GM12878 (cell line): ENCODE data around the gene SHISA9. TPM values are rescaled to one million over a fixed set of nuclear protein-coding genes. Genes with fewer than 3 reads are reported as not detected.

Experiments
- ATAC-seq: fragments of 200-7000 bp; cut with Tn5 transposase; 3 replicates; pipeline ENCODE4 v1.9.1; 2020; ENCODE audit warnings: mild to moderate bottlenecking, moderate library complexity
- BruUV-seq: library from RNA; stranded (reverse); fragments of 400-500 nt; replicated peaks from 2 replicates; lab custom pipeline; 2021; lab: Mats Ljungman, UMichigan
- CTCF ChIA-PET: fragments of 300-600 bp; sonication (Branson Sonifier 250); formaldehyde crosslinking; extraction: SDS; loops from one replicate; lab custom pipeline; 2021; ENCODE audit warnings: inconsistent platforms; lab: Yijun Ruan, JAX
- POLR2A ChIA-PET: fragments of 350-600 bp; formaldehyde crosslinking; extraction: SDS; loops from one replicate; lab custom pipeline; 2021; ENCODE audit warnings: inconsistent platforms; lab: Charles Lee
- RAD21 ChIA-PET: fragments of 300-600 bp; sonication (Branson Sonifier 250); formaldehyde crosslinking; loops from one replicate; lab custom pipeline; 2023; ENCODE audit warnings: antibody characterized with exemption; ENCODE audit not compliant: unreplicated experiment; lab: Charles Lee
- SMC1A ChIA-PET: fragments of 300-600 bp; sonication (Branson Sonifier 250); formaldehyde crosslinking; loops from one replicate; lab custom pipeline; 2023; ENCODE audit not compliant: unreplicated experiment, uncharacterized antibody; lab: Charles Lee
- DNase-seq: peaks from one replicate; pipeline ENCODE4 v3.0.0-alpha.2; 2011; ENCODE audit warnings: low read depth, low spot score
- FAIRE-seq: peaks from 3 replicates; lab custom pipeline; 2011; peaks lifted over from hg19 to GRCh38; lab: Jason Lieb, UNC
- H2AFZ ChIP-seq: 2 replicates; pipeline ENCODE4 v1.6.0; 2011; ENCODE audit warnings: low read depth, low read length, control low read depth; ENCODE audit not compliant: control insufficient read depth
- H3K27ac ChIP-seq: 2 replicates; pipeline ENCODE4 v1.5.1; 2011; ENCODE audit warnings: control low read depth; ENCODE audit not compliant: control insufficient read depth, insufficient read depth
- H3K27me3 ChIP-seq, 2 experiments: replicated peaks in 1 of 2; 2 replicates each; pipeline versions ENCODE4 v1.6.0 to v1.6.1; 2011; ENCODE audit warnings: low read length in 1 of 2; ENCODE audit not compliant: control insufficient read depth in 2 of 2, insufficient read depth in 2 of 2
- H3K36me3 ChIP-seq, 2 experiments: 2 replicates each; pipeline ENCODE4 v1.5.1; 2011; ENCODE audit warnings: low read length in 1 of 2; ENCODE audit not compliant: control insufficient read depth in 2 of 2, insufficient read depth in 2 of 2
- H3K4me1 ChIP-seq: 2 replicates; pipeline ENCODE4 v1.6.1; 2011; ENCODE audit warnings: mild to moderate bottlenecking, low read length, moderate library complexity, mixed read lengths; ENCODE audit not compliant: control insufficient read depth, insufficient read depth
- H3K4me2 ChIP-seq: 2 replicates; pipeline ENCODE4 v1.6.0; 2011; ENCODE audit warnings: control low read depth; ENCODE audit not compliant: control insufficient read depth, insufficient read depth
- H3K4me3 ChIP-seq: fragments of 200-600 bp; sonication (generic); 2 replicates; pipeline ENCODE4 v1.5.1; 2016
- H3K79me2 ChIP-seq: 2 replicates; pipeline ENCODE4 v1.6.0; 2011; ENCODE audit warnings: low read length; ENCODE audit not compliant: control insufficient read depth, insufficient read depth
- H3K9ac ChIP-seq: 2 replicates; pipeline ENCODE4 v1.8.0; 2011; ENCODE audit warnings: low read length, control low read depth, mixed read lengths; ENCODE audit not compliant: control insufficient read depth, insufficient read depth
- H3K9me3 ChIP-seq: replicated peaks from 3 replicates; pipeline ENCODE4 v1.5.1; 2011; ENCODE audit warnings: mild to moderate bottlenecking, low read length; ENCODE audit not compliant: control insufficient read depth, insufficient read depth
- H4K20me1 ChIP-seq: 2 replicates; pipeline ENCODE4 v1.6.0; 2011; ENCODE audit not compliant: control insufficient read depth, insufficient read depth
- CTCF ChIP-seq, 3 experiments: IDR thresholded peaks in 2 of 3; conservative IDR thresholded peaks in 1 of 3; 2 replicates each; pipeline ENCODE4 v1.5.1; 2011; ENCODE audit warnings: low read depth in 3 of 3, low read length in 3 of 3, mild to moderate bottlenecking in 3 of 3, control low read depth in 2 of 3, moderate library complexity in 2 of 3, inconsistent platforms in 1 of 3, mixed read lengths in 1 of 3; ENCODE audit not compliant: control insufficient read depth in 2 of 3, insufficient read depth in 1 of 3; ENCODE audit errors: extremely low read depth in 1 of 3
- FOXM1 ChIP-seq: IDR thresholded peaks from 2 replicates; pipeline ENCODE4 v1.6.1; 2012; ENCODE audit warnings: low read depth, mild to moderate bottlenecking, inconsistent platforms, low read length, moderate library complexity
- GATAD2B ChIP-seq: fragments of 450-650 bp; conservative IDR thresholded peaks from 2 replicates; pipeline ENCODE4 v1.6.1; 2017; ENCODE audit warnings: low read depth, mild to moderate bottlenecking, moderate library complexity
- IKZF2 ChIP-seq, 2 experiments: fragments of 450-650 bp; IDR thresholded peaks; 2 replicates each; pipeline ENCODE4 v1.6.1; 2017; ENCODE audit warnings: mild to moderate bottlenecking in 2 of 2, moderate library complexity in 2 of 2
- JUND ChIP-seq: IDR thresholded peaks from 2 replicates; pipeline ENCODE4 v1.6.1; 2012; ENCODE audit warnings: low read depth, mild to moderate bottlenecking, low read length, improper control_type of control experiment, moderate library complexity
- KDM1A ChIP-seq: fragments of 200-600 bp; sonication (generic); IDR thresholded peaks from 2 replicates; pipeline ENCODE4 v1.6.1; 2016; ENCODE audit warnings: borderline replicate concordance
- MEF2B ChIP-seq: fragments of 450-650 bp; IDR thresholded peaks from 2 replicates; pipeline ENCODE4 v1.6.1; 2018; ENCODE audit warnings: mild to moderate bottlenecking, moderate library complexity; ENCODE audit not compliant: partially characterized antibody, poor library complexity, severe bottlenecking
- NR2C1 ChIP-seq: fragments of 450-650 bp; IDR thresholded peaks from 2 replicates; pipeline ENCODE4 v1.6.1; 2017; ENCODE audit warnings: antibody characterized with exemption, mild to moderate bottlenecking, moderate library complexity
- PKNOX1 ChIP-seq: fragments of 450-650 bp; IDR thresholded peaks from 2 replicates; pipeline ENCODE4 v1.6.1; 2016; ENCODE audit warnings: mild to moderate bottlenecking
- POLR2A ChIP-seq: IDR thresholded peaks from 2 replicates; pipeline ENCODE4 v1.6.1; 2011; ENCODE audit warnings: low read depth, mild to moderate bottlenecking, low read length
- RELB ChIP-seq: fragments of 450-650 bp; IDR thresholded peaks from 2 replicates; pipeline ENCODE4 v1.6.1; 2017; ENCODE audit warnings: low read depth, mild to moderate bottlenecking, moderate library complexity
- SP1 ChIP-seq: IDR thresholded peaks from one replicate; pipeline ENCODE4 v1.6.1; 2011; ENCODE audit warnings: low read depth, low read length
- ZBTB4 ChIP-seq: fragments of 450-650 bp; formaldehyde crosslinking; IDR thresholded peaks from 2 replicates; pipeline ENCODE4 v1.4.0; 2022; ENCODE audit warnings: mild to moderate bottlenecking, moderate library complexity
- WGBS: methylation state at CpG from one replicate; pipeline ENCODE4 v1.1.6; 2016; ENCODE audit warnings: low lambda C conversion rate; ENCODE audit not compliant: insufficient replicate concordance, insufficient coverage; ENCODE audit errors: missing lambda C conversion rate; 5-methylcytosine and 5-hydroxymethylcytosine counted together
- in situ Hi-C: fragments of 300-500 bp; cut with MboI; formaldehyde crosslinking; loops from 9 replicates; pipeline ENCODE4 v1.14.3; 2018; ENCODE audit warnings: mixed read lengths
- intact Hi-C: fragments of 100-400 bp; cut with micrococcal nuclease; formaldehyde crosslinking; loops from one replicate; pipeline ENCODE4 v1.14.2; 2022; ENCODE audit not compliant: unreplicated experiment
- polyA plus RNA-seq, 11 experiments: library from polyadenylated mRNA; depleted of rRNA in 4 of 11; unstranded in 6 of 11; stranded (reverse) in 5 of 11; fragments of >200 nt; fragmentation: Nextera tagmentation in 4 of 11; fragmentation: Illumina TruSeq in 1 of 11; extraction: Ambion mirVana in 4 of 11; extraction: Trizol in 1 of 11; gene quantifications; 1 replicate in 1 of 11; 2 replicates in 10 of 11; pipeline versions ENCODE4 v1.2.1 to v1.2.3, GENCODE V29; 2011 to 2016; ENCODE audit warnings: inconsistent platforms in 2 of 11, missing spikeins in 2 of 11, low read depth in 1 of 11
- total RNA-seq, 4 experiments: library from RNA; depleted of rRNA in 3 of 4; stranded (reverse); fragments of >200 nt in 3 of 4; fragmentation: Illumina TruSeq in 1 of 4; extraction: Trizol in 1 of 4; gene quantifications; 2 replicates each; pipeline versions ENCODE4 v1.2.1 to v1.2.3, GENCODE V29; 2013 to 2021
- TF ChIP-seq, protein P1 (sequence below): IDR thresholded peaks from 2 replicates; pipeline ENCODE4 v1.6.1; 2011; ENCODE audit warnings: mild to moderate bottlenecking, low read depth, low read length, moderate library complexity; ENCODE audit not compliant: insufficient replicate concordance
- TF ChIP-seq, protein P2 (sequence below): IDR thresholded peaks from 2 replicates; pipeline ENCODE4 v1.6.1; 2011; ENCODE audit warnings: low read depth, mild to moderate bottlenecking, low read length, moderate library complexity, borderline replicate concordance; ENCODE audit errors: extremely low read depth

Gene SHISA9
- total and polyA plus RNA-seq, 10 of the 15 experiments (the other 5 are each of a cell fraction or from before 2014, with no cell fraction given) = 0.03 to 25.5 (median 0.07) TPM

DNA sequence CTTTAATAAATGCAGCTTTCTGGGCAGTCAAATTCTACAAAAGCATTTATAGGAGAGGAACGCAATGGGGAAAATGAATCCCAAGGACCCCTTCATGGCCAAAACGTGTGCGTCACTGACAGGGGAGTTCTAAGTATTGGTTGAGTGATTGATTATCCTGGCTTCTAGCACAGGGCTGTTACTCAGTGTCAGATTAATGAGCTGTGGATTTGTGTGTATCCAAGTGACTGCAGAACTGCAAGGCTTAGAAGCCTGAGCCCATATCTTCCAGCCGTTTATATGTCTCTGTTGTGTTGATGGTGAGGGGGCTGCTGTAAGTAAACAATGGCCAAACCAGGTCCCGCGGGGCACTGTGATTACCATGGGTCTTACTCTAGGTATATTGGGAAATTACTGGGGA lies 129.4 kb downstream of the SHISA9 start:
- Histone ChIP-seq H3K4me1 (no peaks in the 10 kb centered on the region), H3K9me3 (no peaks in the 10 kb centered on the region), H3K4me2 (no peak overlapping the region), H3K4me3 (no peak overlapping the region), H3K27ac (no peak overlapping the region), H3K9ac (no peak overlapping the region), H3K79me2 (no peaks in the 10 kb centered on the region), H2AFZ (no peak overlapping the region), H3K27me3 (no peaks in the 10 kb centered on the region), H3K36me3 (no peaks in the 10 kb centered on the region), H4K20me1 (no peaks in the 10 kb centered on the region)
- FAIRE-seq (no peak), DNase-seq (no peak), ATAC-seq (no peak)
- in situ Hi-C loops (no loop called here), intact Hi-C loops (no loop called here)
- SMC1A ChIA-PET = no interaction called here
- RAD21 ChIA-PET = no interaction called here
- WGBS = 44% methylated on average over 6 of the region's 6 CpGs
- CTCF ChIA-PET = interaction anchor here (1.4 kb wide), 1 partner anchor 12 kb away, joined by 4 read pairs; no protein-coding TSS in a partner anchor
- POLR2A ChIA-PET = no interaction called here
- BruUV-seq = no TSS peak
- TF ChIP-seq PKNOX1 (no peak), MEF2B (no peak), GATAD2B (no peak), POLR2A (no peak), SP1 (no peak), FOXM1 (no peak), CTCF (IDR thresholded peaks at IDR 0.05 in 2 of 3, conservative IDR thresholded peaks at IDR 0.05 in 1 of 3; ENCODE audit: control insufficient read depth in 2 of 3, extremely low read depth in 1 of 3, insufficient read depth in 1 of 3, low read depth in 3 of 3, low read length in 3 of 3) (no peak), ZBTB4 (CRISPR knock-in tag) (no peak), IKZF2 (IDR thresholded peaks at IDR 0.05) (no peak), RELB (no peak), NR2C1 (no peak), JUND (no peak), KDM1A (no peak)
- TF ChIP-seq, protein P1, sequence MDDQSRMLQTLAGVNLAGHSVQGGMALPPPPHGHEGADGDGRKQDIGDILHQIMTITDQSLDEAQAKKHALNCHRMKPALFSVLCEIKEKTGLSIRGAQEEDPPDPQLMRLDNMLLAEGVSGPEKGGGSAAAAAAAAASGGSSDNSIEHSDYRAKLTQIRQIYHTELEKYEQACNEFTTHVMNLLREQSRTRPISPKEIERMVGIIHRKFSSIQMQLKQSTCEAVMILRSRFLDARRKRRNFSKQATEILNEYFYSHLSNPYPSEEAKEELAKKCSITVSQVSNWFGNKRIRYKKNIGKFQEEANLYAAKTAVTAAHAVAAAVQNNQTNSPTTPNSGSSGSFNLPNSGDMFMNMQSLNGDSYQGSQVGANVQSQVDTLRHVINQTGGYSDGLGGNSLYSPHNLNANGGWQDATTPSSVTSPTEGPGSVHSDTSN = no peak
- TF ChIP-seq, protein P2, sequence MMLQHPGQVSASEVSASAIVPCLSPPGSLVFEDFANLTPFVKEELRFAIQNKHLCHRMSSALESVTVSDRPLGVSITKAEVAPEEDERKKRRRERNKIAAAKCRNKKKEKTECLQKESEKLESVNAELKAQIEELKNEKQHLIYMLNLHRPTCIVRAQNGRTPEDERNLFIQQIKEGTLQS = no peak
